Measurements from ENCODE around the gene NAV2.

The NAV2 gene

DNA sequence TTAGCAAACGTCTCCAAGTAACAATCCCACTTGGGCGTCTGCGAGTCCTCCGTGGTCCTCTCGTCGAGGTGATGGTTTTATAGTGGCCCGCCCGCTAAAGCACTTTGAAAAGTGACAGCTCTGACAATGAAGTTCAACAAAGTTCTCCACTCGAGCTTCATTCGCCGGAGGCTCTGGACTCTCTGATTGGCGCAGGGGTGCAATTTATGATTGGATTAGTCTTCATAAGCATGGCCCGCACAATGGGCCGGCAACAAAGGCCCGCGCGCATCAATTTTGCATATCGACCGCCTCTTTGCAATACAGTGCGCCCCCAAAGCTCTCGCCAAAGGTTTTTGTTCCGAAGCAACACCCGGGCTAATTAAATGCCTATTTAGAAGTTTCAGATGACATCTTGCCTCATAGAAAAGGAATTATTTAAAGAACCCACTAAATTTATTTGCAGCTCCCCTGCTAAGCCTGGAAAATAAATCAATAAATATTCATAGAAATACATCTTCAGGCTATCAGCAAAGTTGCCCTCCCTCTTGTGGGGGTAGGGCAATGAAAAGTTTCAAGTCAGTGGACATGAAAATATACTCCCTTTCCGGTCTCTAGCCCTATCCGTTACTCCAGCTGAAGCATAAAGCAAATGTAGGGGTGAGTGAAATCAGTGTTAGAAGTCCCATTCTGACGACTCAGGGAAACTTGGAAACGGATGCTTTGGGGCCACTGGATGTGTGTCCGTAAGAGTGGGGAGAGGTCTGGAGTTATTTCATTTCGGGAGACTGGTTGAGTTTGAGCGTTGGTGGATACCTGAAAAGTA is 448.0 kb downstream of the NAV2 start, which contains the start of gene DBX1:
DBX1 (minus strand) TSS at position 51 of the 805 bp plus-strand sequence. CDS start 151 bp downstream, outside the sequence.
- no peak within 1 kb of the TSS for H3K9ac ChIP-seq (ENCODE audit: low read length)
- H3K4me2 ChIP-seq (ENCODE audit: low read depth, low read length): no peak within 1 kb of the TSS
- no peak for DNase-seq

DNA sequence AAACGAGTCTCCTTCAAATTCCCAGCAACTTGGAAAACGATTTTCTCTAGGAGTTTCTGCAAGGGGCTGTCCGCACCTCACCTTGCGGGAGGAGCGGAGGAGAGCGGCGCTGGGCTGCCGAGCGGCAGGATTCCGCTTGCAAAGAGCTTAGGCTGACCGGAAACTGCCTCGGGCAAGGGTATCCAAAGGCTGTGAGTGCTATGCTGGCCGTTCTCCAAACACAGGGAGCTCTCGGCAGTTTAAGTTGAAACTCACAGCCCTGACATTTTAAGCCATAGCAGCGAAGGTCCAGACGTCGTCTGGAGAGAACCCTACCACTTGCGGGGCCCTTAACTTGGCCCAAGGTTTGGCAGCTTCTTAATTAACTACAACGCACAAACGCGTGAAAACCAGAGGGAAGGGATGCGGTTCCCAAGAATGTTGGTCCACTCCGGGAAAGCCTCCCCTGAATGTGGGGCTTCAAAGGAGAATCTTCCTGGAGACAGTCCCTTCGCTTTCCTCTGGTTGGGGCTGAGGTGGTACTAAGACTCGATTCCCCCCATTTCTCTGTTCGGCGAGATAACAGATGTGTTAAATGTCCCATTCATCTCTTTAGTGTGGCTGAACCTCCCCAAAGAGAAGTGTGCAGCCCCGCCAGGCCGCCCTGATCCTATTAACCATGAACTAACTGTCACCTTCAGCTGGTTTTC is 448.7 kb downstream of the NAV2 start:
- no peaks in the 10 kb centered on the region for H4K20me1 ChIP-seq (ENCODE audit: insufficient read depth, low read length)
- no peak overlapping the region for H2AFZ ChIP-seq (ENCODE audit: low read length)
- DNase-seq: no peak
- no peak overlapping the region for H3K27ac ChIP-seq (ENCODE audit: low read length)
- H3K36me3 ChIP-seq (replicated peaks; ENCODE audit: insufficient read depth, low read length): no peaks in the 10 kb centered on the region
- H3K4me2 ChIP-seq (ENCODE audit: low read depth, low read length): no peak overlapping the region
- no peaks in the 10 kb centered on the region for H3K9me3 ChIP-seq (replicated peaks; ENCODE audit: insufficient read depth, low read length)
- 0 out of 2 replicates have a peak, but pooled peaks cover 3% of the 10 kb centered on the region for H3F3A ChIP-seq (ENCODE audit: insufficient read depth, low read length)
- TF ChIP-seq EZH2 (optimal IDR thresholded peaks at IDR 0.05; ENCODE audit: low read depth, low read length) (no peak), EZH2phosphoT487 (IDR thresholded peaks at IDR 0.05; ENCODE audit: low read length) (no peak)
- TF ChIP-seq, protein P1, sequence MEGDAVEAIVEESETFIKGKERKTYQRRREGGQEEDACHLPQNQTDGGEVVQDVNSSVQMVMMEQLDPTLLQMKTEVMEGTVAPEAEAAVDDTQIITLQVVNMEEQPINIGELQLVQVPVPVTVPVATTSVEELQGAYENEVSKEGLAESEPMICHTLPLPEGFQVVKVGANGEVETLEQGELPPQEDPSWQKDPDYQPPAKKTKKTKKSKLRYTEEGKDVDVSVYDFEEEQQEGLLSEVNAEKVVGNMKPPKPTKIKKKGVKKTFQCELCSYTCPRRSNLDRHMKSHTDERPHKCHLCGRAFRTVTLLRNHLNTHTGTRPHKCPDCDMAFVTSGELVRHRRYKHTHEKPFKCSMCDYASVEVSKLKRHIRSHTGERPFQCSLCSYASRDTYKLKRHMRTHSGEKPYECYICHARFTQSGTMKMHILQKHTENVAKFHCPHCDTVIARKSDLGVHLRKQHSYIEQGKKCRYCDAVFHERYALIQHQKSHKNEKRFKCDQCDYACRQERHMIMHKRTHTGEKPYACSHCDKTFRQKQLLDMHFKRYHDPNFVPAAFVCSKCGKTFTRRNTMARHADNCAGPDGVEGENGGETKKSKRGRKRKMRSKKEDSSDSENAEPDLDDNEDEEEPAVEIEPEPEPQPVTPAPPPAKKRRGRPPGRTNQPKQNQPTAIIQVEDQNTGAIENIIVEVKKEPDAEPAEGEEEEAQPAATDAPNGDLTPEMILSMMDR (IDR thresholded peaks at IDR 0.05; ENCODE audit: low read length): no peak
- peaks cover 75% of the 10 kb centered on the region for H3K27me3 ChIP-seq (replicated peaks; ENCODE audit: insufficient read depth, low read length)
- H3K4me1 ChIP-seq (ENCODE audit: low read length): no peaks in the 10 kb centered on the region
- no peak overlapping the region for H3K4me3 ChIP-seq (ENCODE audit: low read length)
- no peaks in the 10 kb centered on the region for H3K9me2 ChIP-seq (replicated peaks; ENCODE audit: insufficient read depth, low read length)
- H3K9ac ChIP-seq (ENCODE audit: low read length): no peak overlapping the region
- no peaks in the 10 kb centered on the region for H3K79me2 ChIP-seq (ENCODE audit: low read length)

More for the DNA sequence above, 448.0 kb downstream of the NAV2 start, which contains the start of gene DBX1:
- Histone ChIP-seq H3K4me1 (ENCODE audit: low read length) (no peaks in the 10 kb centered on the region), H3K27ac (ENCODE audit: low read length) (no peak within 1 kb of the TSS), H3K9me3 (replicated peaks; ENCODE audit: insufficient read depth, low read length) (no peaks in the 10 kb centered on the region), H2AFZ (ENCODE audit: low read length) (no peak within 1 kb of the TSS), H3K79me2 (ENCODE audit: low read length) (no peaks in the 10 kb centered on the region), H3F3A (ENCODE audit: insufficient read depth, low read length) (0 out of 2 replicates have a peak, but pooled peaks cover 3% of the 10 kb centered on the region), H3K9me2 (replicated peaks; ENCODE audit: insufficient read depth, low read length) (no peaks in the 10 kb centered on the region), H4K20me1 (ENCODE audit: insufficient read depth, low read length) (no peaks in the 10 kb centered on the region), H3K4me3 (ENCODE audit: low read length) (no peak within 1 kb of the TSS), H3K36me3 (replicated peaks; ENCODE audit: insufficient read depth, low read length) (no peaks in the 10 kb centered on the region), H3K27me3 (replicated peaks; ENCODE audit: insufficient read depth, low read length) (peaks cover 82% of the 10 kb centered on the region)
- TF ChIP-seq EZH2 (optimal IDR thresholded peaks at IDR 0.05; ENCODE audit: low read depth, low read length) (no peak), EZH2phosphoT487 (IDR thresholded peaks at IDR 0.05; ENCODE audit: low read length) (no peak)
- TF ChIP-seq, protein P1 (IDR thresholded peaks at IDR 0.05; ENCODE audit: low read length): no peak

DNA sequence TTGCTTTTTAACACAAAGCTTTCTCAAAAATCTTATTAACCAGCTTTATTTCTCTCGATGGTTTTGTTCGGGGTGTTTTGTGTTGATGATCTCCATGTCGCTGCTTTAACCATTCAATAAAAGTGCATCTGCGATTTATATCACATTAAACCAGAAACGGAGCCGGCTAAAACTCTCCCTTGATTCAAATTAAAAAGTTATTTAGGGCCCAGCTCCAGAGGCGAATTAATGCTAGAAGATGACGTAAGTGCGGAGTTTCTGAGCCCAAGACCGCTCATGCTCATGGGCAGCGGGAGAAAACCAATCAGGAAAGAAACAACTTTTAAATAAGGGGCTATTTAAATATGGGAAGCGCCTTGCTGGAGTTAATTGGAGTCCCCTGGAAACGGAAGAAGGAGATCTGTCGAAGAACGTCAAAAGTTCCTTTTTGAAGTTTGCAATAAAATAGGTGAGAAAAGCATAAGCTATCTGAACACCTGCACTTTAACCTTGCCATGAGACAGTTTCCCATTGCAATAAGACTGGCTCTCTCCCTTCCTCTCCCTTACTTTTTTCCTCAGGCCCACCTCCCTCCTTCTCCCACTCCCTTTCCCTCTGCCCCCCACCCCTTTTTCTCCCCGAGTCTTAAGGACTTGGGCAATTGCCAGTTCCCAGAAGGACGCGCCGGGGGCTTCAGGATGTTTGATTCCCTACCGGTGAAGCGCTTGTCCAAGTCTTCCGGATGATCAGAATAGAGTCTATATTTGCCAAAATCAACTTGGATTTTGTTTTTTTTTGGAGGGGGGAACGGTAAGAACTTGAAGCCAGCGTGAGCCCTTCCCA is 449.5 kb downstream of the NAV2 start:
- TF ChIP-seq, protein P1 (IDR thresholded peaks at IDR 0.05; ENCODE audit: low read length): no peak
- no peak for TF ChIP-seq EZH2phosphoT487 (IDR thresholded peaks at IDR 0.05; ENCODE audit: low read length)
- TF ChIP-seq EZH2 (optimal IDR thresholded peaks at IDR 0.05; ENCODE audit: low read depth, low read length): no peak
- Histone ChIP-seq H3F3A (ENCODE audit: insufficient read depth, low read length) (0 out of 2 replicates have a peak, but pooled peaks cover 3% of the 10 kb centered on the region), H3K4me2 (ENCODE audit: low read depth, low read length) (no peak overlapping the region), H3K9me2 (replicated peaks; ENCODE audit: insufficient read depth, low read length) (no peaks in the 10 kb centered on the region), H3K9ac (ENCODE audit: low read length) (no peak overlapping the region), H3K36me3 (replicated peaks; ENCODE audit: insufficient read depth, low read length) (no peaks in the 10 kb centered on the region), H2AFZ (ENCODE audit: low read length) (no peak overlapping the region), H3K9me3 (replicated peaks; ENCODE audit: insufficient read depth, low read length) (no peaks in the 10 kb centered on the region), H3K4me3 (ENCODE audit: low read length) (no peak overlapping the region), H3K27me3 (replicated peaks; ENCODE audit: insufficient read depth, low read length) (peaks cover 68% of the 10 kb centered on the region), H3K79me2 (ENCODE audit: low read length) (no peaks in the 10 kb centered on the region), H3K4me1 (ENCODE audit: low read length) (no peaks in the 10 kb centered on the region), H3K27ac (ENCODE audit: low read length) (no peak overlapping the region), H4K20me1 (ENCODE audit: insufficient read depth, low read length) (no peaks in the 10 kb centered on the region)
- no peak for DNase-seq
